HepG2 (cell line): ENCODE data around the gene ANXA2. TPM values are rescaled to one million over a fixed set of nuclear protein-coding genes. Genes with fewer than 3 reads are reported as not detected.

ENCODE experiments used
- BHLHE40 ChIP-seq: IDR thresholded peaks from 2 replicates; pipeline ENCODE4 v1.6.1; 2011; ENCODE audit warnings: low read length, improper control_type of control experiment
- FOXK1 ChIP-seq: sonication (generic); formaldehyde crosslinking; IDR thresholded peaks from 2 replicates; pipeline ENCODE4 v1.4.0; 2020; ENCODE audit warnings: low read depth, missing genetic modification reagents, borderline replicate concordance
- FOXK2 ChIP-seq: fragments of 450-650 bp; IDR thresholded peaks from 2 replicates; pipeline ENCODE4 v1.6.1; 2016
- JARID2 ChIP-seq: sonication (generic); formaldehyde crosslinking; IDR thresholded peaks from 2 replicates; pipeline ENCODE4 v1.8.1; 2023; ENCODE audit warnings: missing genetic modification reagents, inconsistent platforms; ENCODE audit not compliant: insufficient replicate concordance
- KDM3A ChIP-seq: IDR thresholded peaks from 2 replicates; pipeline ENCODE4 v1.6.1; 2018; ENCODE audit warnings: low read depth, missing compliant biosample characterization
- LCORL ChIP-seq, 2 experiments: fragments of 450-650 bp in 1 of 2; sonication (generic) in 1 of 2; formaldehyde crosslinking in 1 of 2; IDR thresholded peaks; 2 replicates each; pipeline versions ENCODE4 v1.5.0 to v1.6.1; 2017 to 2020; ENCODE audit warnings: antibody characterized with exemption in 1 of 2, missing genetic modification reagents in 1 of 2
- MAFK ChIP-seq, 2 experiments: IDR thresholded peaks in 1 of 2; conservative IDR thresholded peaks in 1 of 2; 2 replicates each; pipeline ENCODE4 v1.6.1; 2011; ENCODE audit warnings: improper control_type of control experiment in 2 of 2, low read length in 2 of 2
- NONO ChIP-seq, 2 experiments: fragments of 450-650 bp in 1 of 2; sonication (generic) in 1 of 2; formaldehyde crosslinking in 1 of 2; IDR thresholded peaks in 1 of 2; conservative IDR thresholded peaks in 1 of 2; 2 replicates each; pipeline versions ENCODE4 v1.6.1 to v1.8.0; 2017 to 2022; ENCODE audit warnings: mild to moderate bottlenecking in 1 of 2, missing genetic modification reagents in 1 of 2, moderate library complexity in 1 of 2
- REXO4 ChIP-seq: sonication (generic); formaldehyde crosslinking; IDR thresholded peaks from 2 replicates; pipeline ENCODE4 v1.8.0; 2022; ENCODE audit warnings: missing genetic modification reagents, mild to moderate bottlenecking, borderline replicate concordance
- SAFB2 ChIP-seq: sonication (generic); formaldehyde crosslinking; IDR thresholded peaks from 2 replicates; pipeline ENCODE4 v1.5.1; 2020; ENCODE audit warnings: missing genetic modification reagents, low read depth, mild to moderate bottlenecking, borderline replicate concordance
- SATB2 ChIP-seq: sonication (generic); formaldehyde crosslinking; IDR thresholded peaks from 2 replicates; pipeline ENCODE4 v1.5.0; 2020; ENCODE audit warnings: missing genetic modification reagents
- TCF7 ChIP-seq: sonication (generic); IDR thresholded peaks from 2 replicates; pipeline ENCODE4 v1.6.1; 2016; ENCODE audit warnings: antibody characterized with exemption, low read depth
- ZBTB33 ChIP-seq: sonication (generic); formaldehyde crosslinking; IDR thresholded peaks from 2 replicates; pipeline ENCODE4 v1.4.0; 2020; ENCODE audit warnings: missing genetic modification reagents
- ZBTB34 ChIP-seq: sonication (generic); formaldehyde crosslinking; IDR thresholded peaks from 2 replicates; pipeline ENCODE4 v1.8.0; 2022; ENCODE audit warnings: mild to moderate bottlenecking, missing genetic modification reagents
- ZFP36L2 ChIP-seq: sonication (generic); formaldehyde crosslinking; IDR thresholded peaks from 2 replicates; pipeline ENCODE4 v1.4.0; 2020; ENCODE audit warnings: missing genetic modification reagents
- ZFP62 ChIP-seq: sonication (generic); formaldehyde crosslinking; IDR thresholded peaks from 2 replicates; pipeline ENCODE4 v1.4.0; 2020; ENCODE audit warnings: missing genetic modification reagents
- ZNF263 ChIP-seq: sonication (generic); formaldehyde crosslinking; IDR thresholded peaks from 2 replicates; pipeline ENCODE4 v1.4.0; 2020; ENCODE audit warnings: missing genetic modification reagents
- ZNF557 ChIP-seq: sonication (generic); formaldehyde crosslinking; IDR thresholded peaks from 2 replicates; pipeline ENCODE4 v1.4.0; 2020; ENCODE audit warnings: missing genetic modification reagents
- ZNF605 ChIP-seq: sonication (generic); formaldehyde crosslinking; IDR thresholded peaks from 2 replicates; pipeline ENCODE4 v1.8.0; 2022; ENCODE audit warnings: mild to moderate bottlenecking, missing genetic modification reagents
- ZNF737 ChIP-seq: sonication (generic); formaldehyde crosslinking; IDR thresholded peaks from 2 replicates; pipeline ENCODE4 v1.5.0; 2020; ENCODE audit warnings: missing genetic modification reagents, mild to moderate bottlenecking, borderline replicate concordance
- ZNF740 ChIP-seq: sonication (generic); formaldehyde crosslinking; IDR thresholded peaks from 2 replicates; pipeline ENCODE4 v1.4.0; 2020; ENCODE audit warnings: missing genetic modification reagents
- ZUFSP ChIP-seq: sonication (generic); formaldehyde crosslinking; IDR thresholded peaks from 2 replicates; pipeline ENCODE4 v1.9.0; 2021; ENCODE audit warnings: missing genetic modification reagents, mild to moderate bottlenecking, borderline replicate concordance
- polyA plus RNA-seq, 8 experiments: library from polyadenylated mRNA; depleted of rRNA in 3 of 8; stranded (reverse) in 7 of 8; unstranded in 1 of 8; fragments of >200 nt; fragmentation: Illumina TruSeq in 4 of 8; extraction: Trizol in 4 of 8; gene quantifications; 2 replicates each; pipeline versions ENCODE4 v1.2.1 to v1.2.3, GENCODE V29; 2011 to 2016; ENCODE audit warnings: low read depth in 4 of 8, missing spikeins in 1 of 8, mixed read lengths in 1 of 8; ENCODE audit not compliant: insufficient read depth in 1 of 8
- total RNA-seq, 5 experiments: library from RNA; depleted of rRNA; stranded (reverse); fragments of >200 nt; fragmentation: Illumina TruSeq; extraction: Trizol; gene quantifications; 2 replicates each; pipeline ENCODE4 v1.2.3, GENCODE V29; 2016; ENCODE audit warnings: low read depth in 1 of 5

The ANXA2 gene
- total and polyA plus RNA-seq, 2 of the 13 experiments (the other 11 are each of a cell fraction or from before 2014, with no cell fraction given): 196 to 613 TPM

GRCh38 chr15:60392986-60393790, 4.6 kb downstream of the ANXA2 start (continued):
- TF ChIP-seq ZNF605 (CRISPR knock-in tag) (peak; percentile 33; the same call in 1 of the 2 replicates), SATB2 (CRISPR knock-in tag) (no peak), LCORL (IDR thresholded peaks at IDR 0.05) (no peak), LCORL (CRISPR knock-in tag; IDR thresholded peaks at IDR 0.05) (peak; percentile 94), ZFP62 (CRISPR knock-in tag) (no peak), ZBTB34 (0 out of 2 replicates have a peak, but pooled peaks have one; percentile 26), ZNF740 (no peak), JARID2 (CRISPR knock-in tag) (no peak), ZFP36L2 (0 out of 2 replicates have a peak, but pooled peaks have one; percentile 60), ZNF263 (no peak; the same call in 1 of the 2 replicates), MAFK (conservative IDR thresholded peaks at IDR 0.05 in 1 of 2, IDR thresholded peaks at IDR 0.05 in 1 of 2; ENCODE audit: low read length in 2 of 2) (peak; percentile 51 to 66), SAFB2 (CRISPR knock-in tag) (no peak), ZNF557 (CRISPR knock-in tag) (0 out of 2 replicates have a peak, but pooled peaks have one; percentile 28), ZUFSP (no peak), ZBTB33 (0 out of 2 replicates have a peak, but pooled peaks have one; percentile 24), REXO4 (CRISPR knock-in tag) (no peak), NONO (IDR thresholded peaks at IDR 0.05) (no peak), NONO (CRISPR knock-in tag; conservative IDR thresholded peaks at IDR 0.05) (peak; percentile 79), ZNF737 (no peak), TCF7 (peak; percentile 74), FOXK2 (no peak), FOXK1 (CRISPR knock-in tag) (peak; percentile 32; the same call in 1 of the 2 replicates), KDM3A (CRISPR knock-in tag) (peak; percentile 68), BHLHE40 (no peak)
